SK-N-MC (cell line): ENCODE measurements around the gene STPG1.

Source experiments
- EZH2 ChIP-seq: fragments of 200-600 bp; sonication (generic); IDR thresholded peaks from one replicate; pipeline ENCODE4 v1.6.1; 2017; ENCODE audit warnings: antibody characterized with exemption
- POLR2AphosphoS5 ChIP-seq: IDR thresholded peaks from 2 replicates; pipeline ENCODE4 v1.6.1; 2012; ENCODE audit warnings: mild to moderate bottlenecking, low read depth, low read length, borderline replicate concordance

- TF ChIP-seq EZH2 (no peak), POLR2AphosphoS5 (no peak)
These were observed 39.4 kb upstream of the STPG1 start for GRCh38 chr1:24452922-24453485.
